T-cell (primary cell): ENCODE measurements around the gene NHP2. TPM values are rescaled to one million over a fixed set of nuclear protein-coding genes. Genes with fewer than 3 reads are reported as not detected.
"Not testable (repeated sequence)": the region's sequence is repeated elsewhere in the genome, so short reads cannot be mapped to it uniquely, and the experiment has no call there.

Experiments
- ATAC-seq, 4 experiments: fragments of 200-7000 bp in 3 of 4; fragments of 150-1000 bp in 1 of 4; cut with Tn5 transposase; replicated peaks in 1 of 4; 1 replicate in 3 of 4; 2 replicates in 1 of 4; pipeline ENCODE4 v1.10.0; 2021; ENCODE audit warnings: moderate library complexity in 3 of 4, mild to moderate bottlenecking in 2 of 4, moderate number of reproducible peaks in 1 of 4
- CTCF ChIA-PET, 2 donors: fragments of 300-600 bp; sonication (Branson Sonifier 250); formaldehyde crosslinking; loops; one replicate each; lab custom pipeline; 2022; ENCODE audit warnings: antibody characterized with exemption in 2 of 2; lab: Charles Lee
- POLR2A ChIA-PET, 2 donors: fragments of 300-600 bp; sonication (Branson Sonifier 250); formaldehyde crosslinking; loops; one replicate each; lab custom pipeline; 2022; ENCODE audit warnings: antibody characterized with exemption in 2 of 2; lab: Charles Lee
- DNase-seq, 35 experiments: peaks; one replicate each; pipeline versions ENCODE4 v3.0.0 to v3.0.0-alpha.2; 2013 to 2023
- H3K27ac ChIP-seq: one replicate; pipeline ENCODE4 v1.5.1; 2013; ENCODE audit warnings: low read length
- H3K27me3 ChIP-seq, 2 experiments: replicated peaks in 1 of 2; 1 replicate in 1 of 2; 2 replicates in 1 of 2; pipeline versions ENCODE4 v1.6.1 to v1.7.0; 2013; ENCODE audit warnings: low read length in 1 of 2, mixed read lengths in 1 of 2; ENCODE audit not compliant: control insufficient read depth in 2 of 2, insufficient read depth in 2 of 2; ENCODE audit errors: extremely low read depth in 1 of 2
- H3K36me3 ChIP-seq, 2 donors: 1 replicate in 1 of 2; 2 replicates in 1 of 2; pipeline versions ENCODE4 v1.6.1 to v1.7.0; 2013; ENCODE audit warnings: low read length in 1 of 2; ENCODE audit not compliant: control insufficient read depth in 2 of 2, insufficient read depth in 1 of 2; ENCODE audit errors: extremely low read depth in 1 of 2
- H3K4me1 ChIP-seq, 2 experiments: 1 replicate in 1 of 2; 2 replicates in 1 of 2; pipeline versions ENCODE4 v1.6.1 to v1.7.0; 2013; ENCODE audit warnings: low read length in 2 of 2, mixed read lengths in 1 of 2; ENCODE audit not compliant: insufficient read depth in 2 of 2, control insufficient read depth in 1 of 2; ENCODE audit errors: extremely low read depth in 1 of 2
- H3K4me3 ChIP-seq, 2 donors: 1 replicate in 1 of 2; 2 replicates in 1 of 2; pipeline versions ENCODE4 v1.5.1 to v1.7.0; 2013; ENCODE audit warnings: mild to moderate bottlenecking in 2 of 2, low read length in 1 of 2, moderate library complexity in 1 of 2; ENCODE audit not compliant: control insufficient read depth in 1 of 2; ENCODE audit errors: extremely low read depth in 1 of 2
- H3K9me3 ChIP-seq: 2 replicates; pipeline ENCODE4 v1.7.0; 2013
- H3K27ac Mint-ChIP-seq, 2 donors: one replicate each; pipeline ENCODE4 v1.8.0; 2020 to 2021; ENCODE audit warnings: mild to moderate bottlenecking in 2 of 2, mixed read lengths in 2 of 2
- H3K27me3 Mint-ChIP-seq, 2 donors: one replicate each; pipeline ENCODE4 v1.8.0; 2021 to 2022; ENCODE audit warnings: mixed read lengths in 2 of 2
- H3K36me3 Mint-ChIP-seq: one replicate; pipeline ENCODE4 v1.8.0; 2021; ENCODE audit warnings: mixed read lengths
- H3K4me1 Mint-ChIP-seq, 3 donors: one replicate each; pipeline ENCODE4 v1.8.0; 2020 to 2022; ENCODE audit warnings: mixed read lengths in 3 of 3, mild to moderate bottlenecking in 1 of 3
- H3K4me3 Mint-ChIP-seq, 3 donors: one replicate each; pipeline ENCODE4 v1.8.0; 2020 to 2022; ENCODE audit warnings: mild to moderate bottlenecking in 3 of 3, mixed read lengths in 3 of 3, moderate library complexity in 3 of 3
- H3K9me3 Mint-ChIP-seq, 3 donors: one replicate each; pipeline ENCODE4 v1.8.0; 2020 to 2022; ENCODE audit warnings: mixed read lengths in 3 of 3
- WGBS: methylation state at CpG from one replicate; pipeline ENCODE4 v1.1.5; 2013; ENCODE audit warnings: missing lambda C conversion rate; ENCODE audit not compliant: insufficient coverage; 5-methylcytosine and 5-hydroxymethylcytosine counted together
- total RNA-seq, 35 experiments: library from RNA in 6 of 35; stranded (reverse) in 6 of 35; fragments of 120-200 nt in 1 of 35; gene quantifications; one replicate each; pipeline versions ENCODE4 v1.2.1 to v1.2.4 and lab custom pipeline; 2013 to 2026

The NHP2 gene
- total RNA-seq, 5 donors from 2014 or later (not counting 1 experiment from before 2014, with no cell fraction given) = 61.2 to 95.6 (median 91.2) TPM

GRCh38 chr5:178131446-178131996 is 22.2 kb downstream of the NHP2 start:
- Mint-ChIP-seq H3K9me3 (no peaks in the 10 kb centered on the region), H3K36me3 (peaks cover 10% of the 10 kb centered on the region), H3K27me3 (no peaks in the 10 kb centered on the region), H3K4me3 (peak overlapping the region; percentile 71 to 82 (median 77)), H3K27ac (peak overlapping the region; percentile 64 to 85), H3K4me1 (peaks cover 26 to 34% (median 30%) of the 10 kb centered on the region in 3 donors)
- H3K9me3 ChIP-seq = no peaks in the 10 kb centered on the region
- H3K4me1 ChIP-seq = peaks cover 5 to 22% of the 10 kb centered on the region in 2 experiments
- ChIA-PET CTCF (interaction anchor here in 1 of 2 donors (0.7 to 1.4 kb wide), 2 partner anchors 11 to 22 kb away, joined by 4 read pairs; partner anchors contain the start of gene NHP2), POLR2A (interaction anchor here in 1 of 2 donors (0.6 to 0.7 kb wide), 2 partner anchors 40 to 1455 kb away, joined by 5 to 8 read pairs; no protein-coding TSS in a partner anchor)
- ATAC-seq = no peak
- peaks cover 0 to 7% of the 10 kb centered on the region in 2 donors for H3K36me3 ChIP-seq
- peak overlapping the region; percentile 69 to 76 for H3K4me3 ChIP-seq
- peak overlapping the region; percentile 79 for H3K27ac ChIP-seq
- H3K27me3 ChIP-seq = no peaks in the 10 kb centered on the region
- 58% methylated on average over 6 of the region's 10 CpGs for WGBS
- DNase-seq = no peak

- peaks cover 5 to 22% of the 10 kb centered on the region in 2 experiments for H3K4me1 ChIP-seq
- Mint-ChIP-seq H3K36me3 (peaks cover 10% of the 10 kb centered on the region), H3K4me3 (peak within 1 kb of the TSS; percentile 71 to 82 (median 77)), H3K9me3 (no peaks in the 10 kb centered on the region), H3K27me3 (no peaks in the 10 kb centered on the region), H3K4me1 (peaks cover 24 to 30% (median 30%) of the 10 kb centered on the region in 3 donors), H3K27ac (peak within 1 kb of the TSS; percentile 64 to 85)
- POLR2A ChIA-PET = interaction anchor here in 1 of 2 donors (0.7 to 1.1 kb wide), 2 partner anchors 10 to 1455 kb away, joined by 4 to 8 read pairs; no protein-coding TSS in a partner anchor
- CTCF ChIA-PET = interaction anchor here (1.4 kb wide), 2 partner anchors 10 kb away, joined by 3 to 4 read pairs; no protein-coding TSS in a partner anchor
- WGBS = under 1% methylated on average over 99 of the region's 102 CpGs
- peak within 1 kb of the TSS; percentile 69 to 76 for H3K4me3 ChIP-seq
- no peaks in the 10 kb centered on the region for H3K9me3 ChIP-seq
- peak within 1 kb of the TSS; percentile 79 for H3K27ac ChIP-seq
- H3K36me3 ChIP-seq = peaks cover 0 to 5% of the 10 kb centered on the region in 2 donors
- ATAC-seq = peak; percentile 90 to 93 (median 92)
- DNase-seq = peak; percentile 54 to 87 (median 69)
- H3K27me3 ChIP-seq = no peaks in the 10 kb centered on the region
These were observed 22.9 kb downstream of the NHP2 start, which contains the start of gene RMND5B for GRCh38 chr5:178130576-178131445. TSS of gene RMND5B (plus strand) at chr5:178131014. CDS start at chr5:178138120, 7,106 bp downstream.

DNA sequence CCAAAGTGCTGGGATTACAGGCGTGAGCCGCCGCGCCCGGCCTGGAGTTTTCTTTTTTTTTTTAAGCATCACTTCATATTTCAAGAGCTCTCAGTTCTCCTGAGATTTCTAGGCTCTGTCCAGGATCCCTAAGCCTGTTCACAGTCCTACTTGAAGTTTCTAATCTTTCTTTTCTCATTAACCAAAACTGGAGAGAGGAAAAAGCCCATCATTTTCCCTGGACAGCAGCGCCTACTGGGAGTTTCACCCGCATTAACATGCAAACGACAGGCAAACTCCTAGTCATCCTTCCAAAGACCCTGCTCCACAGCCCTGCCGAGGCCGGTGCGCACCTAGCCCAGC is 23.5 kb downstream of the NHP2 start:
- peak overlapping the region; percentile 60 to 69 for H3K4me3 ChIP-seq
- H3K27ac Mint-ChIP-seq = peak overlapping the region; percentile 49 to 71
- H3K27ac ChIP-seq = peak overlapping the region; percentile 51
- not testable (repeated sequence) for ATAC-seq, H3K27me3 Mint-ChIP-seq, H3K36me3 Mint-ChIP-seq, DNase-seq, H3K9me3 ChIP-seq, H3K27me3 ChIP-seq, H3K9me3 Mint-ChIP-seq, H3K36me3 ChIP-seq
- H3K4me3 Mint-ChIP-seq = peak overlapping the region; percentile 67 to 74 (median 71)
- ChIA-PET CTCF (interaction anchor here in 1 of 2 donors (0.6 to 1.4 kb wide), 2 partner anchors 10 to 37 kb away, joined by 3 to 5 read pairs; no protein-coding TSS in a partner anchor), POLR2A (interaction anchor here in 1 of 2 donors (0.6 to 1.1 kb wide), 2 partner anchors 11 to 29 kb away, joined by 3 to 4 read pairs; no protein-coding TSS in a partner anchor)
- peaks cover 5 to 22% of the 10 kb centered on the region in 2 experiments for H3K4me1 ChIP-seq
- H3K4me1 Mint-ChIP-seq = peaks cover 18 to 26% (median 24%) of the 10 kb centered on the region in 3 donors
- WGBS = 0% methylated on average over 3 of the region's 11 CpGs

DNA sequence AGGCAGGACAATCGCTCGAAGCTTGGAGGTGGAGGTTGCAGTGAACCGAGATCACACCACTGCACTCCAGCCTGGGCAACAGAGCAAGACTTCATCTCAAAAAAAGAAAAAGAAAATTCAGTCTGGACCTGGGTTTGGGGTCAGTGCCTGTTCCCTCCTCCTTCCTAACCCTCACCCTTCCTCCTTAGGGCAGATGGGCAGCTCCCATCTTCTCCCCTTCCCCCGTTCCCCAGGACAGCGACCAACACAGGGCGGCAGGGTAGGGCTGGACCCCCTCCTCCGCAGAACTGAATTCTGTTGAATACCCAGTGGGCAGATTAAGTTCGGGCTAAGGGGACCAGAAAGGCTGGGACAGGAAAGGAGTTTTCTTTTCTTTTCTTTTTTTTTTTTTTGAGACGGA is 24.4 kb downstream of the NHP2 start:
- H3K4me3 ChIP-seq = no peak overlapping the region
- H3K36me3 Mint-ChIP-seq = peaks cover 2% of the 10 kb centered on the region

DNA sequence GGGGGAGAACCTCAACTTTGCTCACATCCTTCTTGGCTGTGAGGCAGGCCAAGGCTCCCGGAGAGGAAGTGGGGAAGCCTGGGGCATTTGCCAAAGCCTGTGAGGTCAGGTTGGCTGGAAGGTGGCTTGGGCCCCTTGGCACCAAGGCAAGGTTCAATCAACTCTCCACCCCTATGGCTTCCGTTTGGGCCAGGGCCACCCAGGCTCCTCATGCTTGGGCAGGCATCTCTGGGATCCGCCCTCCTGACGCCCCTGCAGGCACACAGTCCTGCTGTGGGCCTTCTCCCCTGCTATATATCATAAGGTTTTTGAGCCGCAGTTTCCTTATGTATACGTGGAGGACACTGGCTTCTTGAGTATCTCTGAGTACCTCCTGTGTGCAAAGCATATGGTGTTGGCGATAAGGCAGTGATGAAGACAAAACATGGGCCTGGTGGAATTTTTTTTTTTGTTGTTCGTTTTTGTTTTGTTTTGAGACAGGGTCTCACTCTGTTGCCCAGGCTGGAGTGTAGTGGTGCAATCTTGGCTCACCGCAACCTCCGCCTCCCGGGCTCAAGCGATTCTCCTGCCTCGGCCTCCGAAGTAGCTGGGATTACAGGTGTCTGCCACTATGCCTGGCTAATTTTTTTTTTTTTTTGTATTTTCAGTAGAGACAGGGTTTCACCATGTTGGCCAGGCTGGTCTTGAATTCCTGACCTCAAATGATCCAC is 26.2 kb downstream of the NHP2 start:
- H3K4me1 ChIP-seq = peaks cover 5 to 34% of the 10 kb centered on the region in 2 experiments
- DNase-seq, H3K27me3 Mint-ChIP-seq, H3K27ac ChIP-seq, H3K4me3 ChIP-seq, ATAC-seq, H3K4me3 Mint-ChIP-seq, H3K36me3 ChIP-seq, H3K9me3 ChIP-seq, H3K27ac Mint-ChIP-seq, CTCF ChIA-PET, H3K27me3 ChIP-seq, POLR2A ChIA-PET, H3K36me3 Mint-ChIP-seq, H3K9me3 Mint-ChIP-seq: not testable (repeated sequence)
- H3K4me1 Mint-ChIP-seq = peaks cover 11 to 14% (median 14%) of the 10 kb centered on the region in 3 donors
- WGBS = 79% methylated on average over 4 of the region's 14 CpGs

More for the DNA sequence above, 24.4 kb downstream of the NHP2 start:
- H3K9me3 Mint-ChIP-seq = no peaks in the 10 kb centered on the region
- no CpG with 5 or more reads among the region's 9 CpGs for WGBS
- H3K4me1 Mint-ChIP-seq = peaks cover 14 to 22% (median 20%) of the 10 kb centered on the region in 3 donors
- ChIA-PET CTCF (interaction anchor here (1.2 to 1.4 kb wide), 2 partner anchors 9 to 14 kb away, joined by 3 read pairs; no protein-coding TSS in a partner anchor), POLR2A (interaction anchor here in 1 of 2 donors (0.5 kb wide), 1 partner anchor 28 kb away, joined by 6 read pairs; no protein-coding TSS in a partner anchor)
- peak overlapping the region; percentile 28 to 71 (median 39) for H3K4me3 Mint-ChIP-seq
- Histone ChIP-seq H3K27me3 (no peaks in the 10 kb centered on the region), H3K9me3 (no peaks in the 10 kb centered on the region), H3K4me1 (peaks cover 5 to 22% of the 10 kb centered on the region in 2 experiments), H3K27ac (no peak overlapping the region), H3K36me3 (no peaks in the 10 kb centered on the region)
- no peak overlapping the region for H3K27ac Mint-ChIP-seq
- no peak for DNase-seq
- no peak for ATAC-seq
- no peaks in the 10 kb centered on the region for H3K27me3 Mint-ChIP-seq
